ENCODE measurements around the gene DDX42. TPM values are rescaled to one million over a fixed set of nuclear protein-coding genes. Genes with fewer than 3 reads are reported as not detected.

The DDX42 gene, protein sequence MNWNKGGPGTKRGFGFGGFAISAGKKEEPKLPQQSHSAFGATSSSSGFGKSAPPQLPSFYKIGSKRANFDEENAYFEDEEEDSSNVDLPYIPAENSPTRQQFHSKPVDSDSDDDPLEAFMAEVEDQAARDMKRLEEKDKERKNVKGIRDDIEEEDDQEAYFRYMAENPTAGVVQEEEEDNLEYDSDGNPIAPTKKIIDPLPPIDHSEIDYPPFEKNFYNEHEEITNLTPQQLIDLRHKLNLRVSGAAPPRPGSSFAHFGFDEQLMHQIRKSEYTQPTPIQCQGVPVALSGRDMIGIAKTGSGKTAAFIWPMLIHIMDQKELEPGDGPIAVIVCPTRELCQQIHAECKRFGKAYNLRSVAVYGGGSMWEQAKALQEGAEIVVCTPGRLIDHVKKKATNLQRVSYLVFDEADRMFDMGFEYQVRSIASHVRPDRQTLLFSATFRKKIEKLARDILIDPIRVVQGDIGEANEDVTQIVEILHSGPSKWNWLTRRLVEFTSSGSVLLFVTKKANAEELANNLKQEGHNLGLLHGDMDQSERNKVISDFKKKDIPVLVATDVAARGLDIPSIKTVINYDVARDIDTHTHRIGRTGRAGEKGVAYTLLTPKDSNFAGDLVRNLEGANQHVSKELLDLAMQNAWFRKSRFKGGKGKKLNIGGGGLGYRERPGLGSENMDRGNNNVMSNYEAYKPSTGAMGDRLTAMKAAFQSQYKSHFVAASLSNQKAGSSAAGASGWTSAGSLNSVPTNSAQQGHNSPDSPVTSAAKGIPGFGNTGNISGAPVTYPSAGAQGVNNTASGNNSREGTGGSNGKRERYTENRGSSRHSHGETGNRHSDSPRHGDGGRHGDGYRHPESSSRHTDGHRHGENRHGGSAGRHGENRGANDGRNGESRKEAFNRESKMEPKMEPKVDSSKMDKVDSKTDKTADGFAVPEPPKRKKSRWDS
- total RNA-seq (2022; extraction: Qiagen RNA extraction; ENCODE audit: low read depth), result 86.2 to 127 TPM (median 101 TPM) in 5 replicates

DNA sequence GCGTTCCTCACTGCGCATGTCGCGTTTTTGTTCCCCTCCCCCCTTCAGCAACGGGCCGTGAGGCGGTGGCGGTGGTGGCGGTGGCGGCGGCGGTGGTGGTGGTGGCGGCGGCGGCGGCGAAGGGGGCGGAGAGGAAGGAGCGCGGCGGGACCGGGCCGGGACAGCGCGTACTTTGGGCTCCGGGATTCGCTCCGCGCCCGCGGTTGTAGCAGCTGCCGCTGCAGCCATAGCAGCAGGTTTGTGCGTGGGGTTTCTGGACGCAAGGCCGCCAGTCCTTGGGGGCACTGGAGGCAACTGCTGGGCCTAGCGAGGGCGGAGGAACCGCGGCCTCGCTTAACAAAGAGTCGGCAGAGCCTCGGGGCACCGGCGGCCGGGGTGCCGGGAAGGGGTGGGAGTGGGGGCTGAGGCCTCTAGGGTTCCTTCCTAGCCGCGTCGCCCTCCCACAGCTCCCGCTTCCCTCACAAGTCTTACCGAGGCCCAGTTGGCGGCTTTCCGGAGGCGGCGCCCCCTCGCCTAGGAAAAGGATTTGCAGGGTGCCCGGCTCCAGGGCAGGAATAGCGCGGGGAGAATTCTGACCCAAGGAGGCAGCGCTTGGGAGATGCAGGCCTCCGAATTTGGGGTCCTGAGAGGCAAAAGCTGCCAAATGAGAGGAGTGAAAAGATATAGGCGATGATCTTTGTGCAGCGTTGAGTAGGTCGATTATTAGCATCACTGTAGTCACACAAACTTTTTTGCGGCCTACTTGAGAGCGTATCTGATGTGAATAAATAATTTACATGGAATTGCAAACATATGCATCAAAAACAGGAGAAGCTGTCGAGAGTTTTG is at the start of gene DDX42:
Gene DDX42, plus strand, starts transcription at position 30 of the 828 bp plus-strand sequence. CDS start 12,880 bp downstream, outside the sequence.

DNA sequence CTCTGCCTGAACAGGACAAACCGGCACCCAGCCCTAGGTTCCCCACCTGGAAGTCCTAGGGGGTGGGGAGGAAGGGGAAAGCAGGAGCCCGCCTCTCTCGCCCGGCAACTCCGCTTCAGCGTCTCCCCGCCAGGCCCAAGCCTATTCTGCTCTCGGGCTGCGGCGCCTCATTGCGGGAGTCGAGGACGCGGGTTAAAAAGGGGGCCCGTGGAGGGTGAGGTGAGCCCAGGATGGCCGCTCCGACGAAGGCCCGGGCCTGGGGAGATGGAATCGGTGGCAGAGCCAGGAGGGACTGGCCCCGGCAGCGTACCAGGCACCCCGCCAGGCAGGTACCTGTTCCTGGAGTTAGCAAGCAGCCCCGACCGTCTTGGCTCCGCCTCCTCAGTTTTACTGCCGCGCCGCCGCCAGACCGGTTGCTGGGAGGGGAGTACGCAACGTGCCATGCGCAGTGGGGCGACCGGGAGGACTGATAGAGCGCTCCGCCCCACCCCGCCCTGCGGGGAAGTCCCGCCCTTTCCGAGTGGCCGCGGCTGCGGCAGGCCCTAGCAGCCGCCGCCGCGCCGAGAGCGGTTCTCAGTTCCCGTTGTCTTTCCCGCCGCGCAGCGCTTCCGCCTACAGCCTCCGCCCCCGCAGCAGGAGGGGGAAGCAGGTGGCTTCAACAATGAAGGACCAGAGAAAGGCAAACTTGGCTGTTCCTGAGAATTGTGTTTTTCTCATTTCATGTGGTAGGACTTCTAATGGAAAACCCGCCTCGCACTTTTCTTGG is 32.4 kb upstream of the DDX42 start, which contains the start of gene STRADA:
Gene STRADA, minus strand, starts transcription at position 392 of the 766 bp plus-strand sequence. CDS start 13,430 bp downstream, outside the sequence.

DNA sequence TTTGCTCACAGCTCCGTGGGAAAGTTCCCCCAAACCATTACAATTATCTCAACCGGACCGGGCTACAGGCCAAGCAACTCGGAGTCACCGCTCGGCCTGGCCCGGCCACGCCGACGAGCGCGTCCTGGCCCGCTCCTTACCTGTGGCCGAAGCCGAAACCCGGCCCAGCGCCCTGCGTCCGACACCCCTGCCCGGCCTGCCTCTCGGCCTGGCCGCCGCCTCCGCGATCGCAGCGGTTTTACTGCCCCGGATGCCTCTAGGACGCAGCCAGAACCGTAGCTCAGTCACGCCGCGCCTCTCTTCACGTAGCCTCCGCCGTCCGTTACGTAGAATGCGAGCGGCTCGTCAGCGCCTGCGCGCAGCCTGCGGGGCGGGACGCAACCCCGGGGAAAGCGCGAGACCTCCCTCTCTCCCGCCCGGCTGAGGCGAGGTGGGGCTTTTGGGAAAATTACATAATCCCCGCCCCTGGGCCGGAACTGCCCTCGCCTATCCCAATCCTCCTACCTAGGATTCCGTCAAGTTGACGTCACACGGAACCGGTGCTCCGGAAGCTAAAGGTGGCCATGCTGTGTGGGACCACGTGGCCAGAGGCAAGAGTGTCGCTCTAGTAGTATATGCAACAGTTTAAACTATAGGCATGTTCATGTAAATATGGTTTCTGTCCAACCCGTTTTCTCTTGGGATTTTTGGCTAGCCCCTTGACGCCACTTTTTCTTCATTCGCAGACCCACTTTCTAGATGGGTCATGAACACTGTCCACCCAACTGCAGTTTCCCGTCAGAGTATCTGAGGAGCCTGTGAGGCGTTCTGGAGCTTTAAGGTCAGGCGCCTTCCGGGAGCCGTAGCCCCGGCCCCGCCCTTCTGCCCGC is 464 bp upstream of the DDX42 start, which contains the start of gene CCDC47:
Gene CCDC47, minus strand, starts transcription at position 326 of the 869 bp plus-strand sequence. CDS start 7,422 bp downstream, outside the sequence.

DNA sequence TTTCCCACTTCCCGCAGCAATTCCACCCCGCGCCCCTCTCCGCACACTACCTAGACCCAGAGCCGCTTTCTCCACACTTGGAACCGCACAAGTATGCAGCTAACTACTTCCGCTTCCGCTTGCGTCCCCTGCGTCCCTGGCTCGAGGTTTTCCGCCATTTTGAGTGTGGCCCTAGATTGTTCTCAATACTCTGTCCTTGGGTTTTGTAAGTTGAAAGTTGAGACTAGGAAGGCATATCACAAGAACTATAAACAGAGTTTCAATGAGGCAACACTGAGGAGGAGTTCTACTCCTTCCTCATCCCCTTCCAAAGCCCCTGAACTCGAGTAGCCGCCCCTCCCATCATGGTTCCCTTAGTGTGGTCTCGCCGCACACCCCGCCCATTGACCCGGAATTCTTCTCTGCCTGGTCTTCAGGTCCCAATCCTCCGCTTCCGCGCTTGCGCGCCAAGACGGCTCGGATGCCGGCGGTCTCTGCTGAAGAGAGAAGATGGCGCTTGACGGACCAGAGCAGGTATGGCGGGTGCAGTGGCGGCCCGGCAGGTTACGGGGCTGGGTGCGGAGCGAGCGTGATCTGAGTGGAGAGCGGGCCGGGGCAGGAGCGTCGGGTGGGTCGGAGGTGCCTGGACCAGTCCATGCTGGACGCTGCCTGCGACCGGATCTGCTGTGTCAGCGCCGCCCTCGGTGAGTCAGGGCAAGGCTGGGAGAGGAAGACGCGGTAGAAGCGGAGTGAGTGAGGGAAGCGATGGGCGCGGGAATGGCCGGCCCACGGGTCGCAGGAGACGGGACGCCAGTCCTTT is 53.2 kb downstream of the DDX42 start, which contains the start of the genes FTSJ3 and PSMC5:
Gene FTSJ3, minus strand, starts transcription at position 662 of the 799 bp plus-strand sequence. CDS start 761 bp downstream, outside the sequence.
Gene PSMC5, plus strand, starts transcription at position 430 of the 799 bp plus-strand sequence. Its CDS starts 60 bp downstream, at position 490.

DNA sequence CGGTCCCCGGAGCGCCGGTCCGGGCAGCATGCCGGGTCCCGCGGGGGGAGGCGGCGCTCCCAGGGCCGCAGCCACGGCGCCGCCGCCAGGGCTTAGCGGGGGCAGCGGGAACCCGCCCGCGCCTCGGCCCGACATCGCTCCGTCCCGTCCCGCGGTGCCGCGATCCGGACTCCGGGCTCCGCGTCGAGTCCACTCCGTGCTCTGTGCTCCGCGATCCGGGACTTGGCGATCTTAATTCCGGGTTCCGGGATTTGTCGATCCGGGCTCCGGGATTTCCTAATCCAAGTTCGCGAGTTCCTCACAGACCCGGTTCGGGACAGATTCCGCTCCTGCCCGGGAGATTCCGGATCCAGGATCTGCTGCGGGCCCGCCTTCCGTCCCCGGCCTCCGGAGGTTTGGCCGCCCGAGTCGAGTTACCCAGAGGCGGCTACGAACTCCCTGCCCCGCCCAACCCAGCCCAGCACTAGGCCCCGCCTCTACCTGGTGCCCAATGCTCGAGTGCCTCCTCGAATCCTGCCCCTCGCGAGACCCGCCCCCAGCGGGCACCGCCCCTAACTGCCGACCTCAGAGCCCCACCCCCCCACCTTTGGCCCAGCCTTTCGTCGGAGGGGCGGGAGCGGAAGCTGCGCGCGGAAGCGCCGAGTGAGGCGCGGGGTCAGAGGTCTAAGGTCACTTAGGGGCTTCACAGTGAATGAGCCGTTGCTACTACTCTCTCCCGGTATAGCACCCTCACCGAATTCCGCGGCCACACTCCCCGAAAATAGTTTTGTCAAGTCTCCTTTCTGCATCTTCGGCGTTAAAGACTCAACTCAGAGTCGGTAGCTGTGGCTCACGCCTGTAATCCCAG is 68.8 kb downstream of the DDX42 start, which contains the start of gene SMARCD2:
Gene SMARCD2, minus strand, starts transcription at position 146 of the 847 bp plus-strand sequence. Its CDS starts 11 bp downstream, at position 135.

Other genes starting within 250 kb of the DDX42 start
- gene DCAF7, start 223.7 kb upstream of the DDX42 start, total RNA-seq (2022; extraction: Qiagen RNA extraction; ENCODE audit: low read depth), result 39.8 to 65.6 TPM (median 59.4 TPM) in 5 replicates
- 52.7 to 55.5 TPM (median 53.7 TPM) in 5 replicates for gene TACO1, start 173.3 kb upstream of the DDX42 start, total RNA-seq (2022; extraction: Qiagen RNA extraction; ENCODE audit: low read depth)
- 12.0 to 18.2 TPM (median 17.4 TPM) in 5 replicates for gene MAP3K3, start 151.8 kb upstream of the DDX42 start, total RNA-seq (2022; extraction: Qiagen RNA extraction; ENCODE audit: low read depth)
- gene LIMD2, start 74.0 kb upstream of the DDX42 start, total RNA-seq (2022; extraction: Qiagen RNA extraction; ENCODE audit: low read depth), result 5.9 to 15.6 TPM (median 13.4 TPM) in 5 replicates
- gene STRADA, start 32.4 kb upstream of the DDX42 start, total RNA-seq (2022; extraction: Qiagen RNA extraction; ENCODE audit: low read depth), result 25.3 to 30.1 TPM (median 26.8 TPM) in 5 replicates
- 95.9 to 135 TPM (median 108 TPM) in 5 replicates for gene CCDC47, start 573 bp upstream of the DDX42 start, total RNA-seq (2022; extraction: Qiagen RNA extraction; ENCODE audit: low read depth)
- 204 to 242 TPM (median 212 TPM) in 5 replicates for gene PSMC5, start 53.3 kb downstream of the DDX42 start, total RNA-seq (2022; extraction: Qiagen RNA extraction; ENCODE audit: low read depth)
- 55.3 to 68.1 TPM (median 57.2 TPM) in 5 replicates for gene FTSJ3, start 53.5 kb downstream of the DDX42 start, total RNA-seq (2022; extraction: Qiagen RNA extraction; ENCODE audit: low read depth)
- 45.9 to 66.3 TPM (median 59.3 TPM) in 5 replicates for gene SMARCD2, start 68.5 kb downstream of the DDX42 start, total RNA-seq (2022; extraction: Qiagen RNA extraction; ENCODE audit: low read depth)
- gene CSH2, start 99.5 kb downstream of the DDX42 start, total RNA-seq (2022; extraction: Qiagen RNA extraction; ENCODE audit: low read depth), result not detected in 5 replicates
- not detected in 5 replicates for gene GH2, start 107.8 kb downstream of the DDX42 start, total RNA-seq (2022; extraction: Qiagen RNA extraction; ENCODE audit: low read depth)
- gene CSH1, start 122.4 kb downstream of the DDX42 start, total RNA-seq (2022; extraction: Qiagen RNA extraction; ENCODE audit: low read depth), result not detected in 5 replicates
- not detected in 5 replicates for gene CSHL1, start 137.1 kb downstream of the DDX42 start, total RNA-seq (2022; extraction: Qiagen RNA extraction; ENCODE audit: low read depth)
- gene GH1, start 144.7 kb downstream of the DDX42 start, total RNA-seq (2022; extraction: Qiagen RNA extraction; ENCODE audit: low read depth), result not detected in 5 replicates
- 0.20 to 0.70 TPM in 2 of 5 replicates, not detected in the others for gene CD79B, start 158.2 kb downstream of the DDX42 start, total RNA-seq (2022; extraction: Qiagen RNA extraction; ENCODE audit: low read depth)
- gene SCN4A, start 198.7 kb downstream of the DDX42 start, total RNA-seq (2022; extraction: Qiagen RNA extraction; ENCODE audit: low read depth), result 0.01 to 0.11 TPM (median 0.07 TPM) in 4 of 5 replicates, not detected in the other
- gene PRR29, start 224.2 kb downstream of the DDX42 start, total RNA-seq (2022; extraction: Qiagen RNA extraction; ENCODE audit: low read depth), result 0.66 to 1.8 TPM (median 0.68 TPM) in 5 replicates
- not detected in 5 replicates for gene ICAM2, start 246.5 kb downstream of the DDX42 start, total RNA-seq (2022; extraction: Qiagen RNA extraction; ENCODE audit: low read depth)

Measured in A549 treated with ZK216348 at 1 μM for 4 hours (cell line).